GM21367 (cell line): Measurements from ENCODE around the gene LAMA3.

Source experiments
- ATAC-seq: cut with Tn5 transposase; IDR thresholded peaks from one replicate; pipeline ENCODE4 v1.9.1; 2021; ENCODE audit not compliant: unreplicated experiment

The LAMA3 gene

GRCh38 chr18:23850215-23850614, 161.0 kb downstream of the LAMA3 start:
- ATAC-seq: no peak

- no peak for ATAC-seq
Measured at GRCh38 chr18:23851470-23852002, 162.3 kb downstream of the LAMA3 start.

GRCh38 chr18:23852236-23853045, 163.2 kb downstream of the LAMA3 start:
- no peak for ATAC-seq

- ATAC-seq: no peak
Measured at GRCh38 chr18:23853448-23854195, 164.4 kb downstream of the LAMA3 start.

- ATAC-seq: no peak
Measured at GRCh38 chr18:23855721-23856120, 166.5 kb downstream of the LAMA3 start.

- no peak for ATAC-seq
Measured at GRCh38 chr18:23856466-23857163, 167.4 kb downstream of the LAMA3 start.

GRCh38 chr18:23857164-23857552, 167.9 kb downstream of the LAMA3 start:
- ATAC-seq: no peak

- ATAC-seq: no peak
Measured at GRCh38 chr18:23857756-23858155, 168.5 kb downstream of the LAMA3 start.

GRCh38 chr18:23859466-23860336, 170.4 kb downstream of the LAMA3 start:
- ATAC-seq: no peak

- ATAC-seq: no peak
Measured at GRCh38 chr18:23861326-23861725, 172.1 kb downstream of the LAMA3 start.

- ATAC-seq: no peak
Measured at GRCh38 chr18:23861805-23862470, 172.7 kb downstream of the LAMA3 start.

GRCh38 chr18:23864624-23865023, 175.4 kb downstream of the LAMA3 start:
- ATAC-seq: no peak

- no peak for ATAC-seq
Measured at GRCh38 chr18:23867006-23867405, 177.8 kb downstream of the LAMA3 start.

- no peak for ATAC-seq
Measured at GRCh38 chr18:23868136-23868785, 179.0 kb downstream of the LAMA3 start.

GRCh38 chr18:23870676-23871380, 181.6 kb downstream of the LAMA3 start:
- ATAC-seq: no peak

GRCh38 chr18:23871410-23871809, 182.2 kb downstream of the LAMA3 start:
- ATAC-seq: peak; percentile 71

GRCh38 chr18:23872701-23873550, 183.7 kb downstream of the LAMA3 start:
- ATAC-seq: no peak
